ENCODE data around the gene GMDS. TPM values are rescaled to one million over a fixed set of nuclear protein-coding genes. Genes with fewer than 3 reads are reported as not detected.

Gene GMDS
- total RNA-seq, 1 experiment from 2014 or later: 27.6 TPM

DNA sequence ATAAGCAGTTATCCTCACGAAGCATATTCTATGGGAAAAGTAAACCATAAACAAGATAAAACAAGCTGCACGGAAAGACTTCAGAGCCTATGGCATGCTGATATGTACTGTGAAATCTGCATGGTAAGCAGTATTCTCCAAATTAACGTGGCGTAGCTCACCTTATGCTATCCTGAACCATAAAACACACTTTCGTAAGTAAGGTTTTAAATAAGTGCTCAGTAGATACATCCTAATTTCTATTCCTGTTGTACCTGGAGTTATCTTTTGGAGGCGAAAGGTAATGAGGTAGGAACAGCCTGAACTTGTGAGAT is 208.7 kb downstream of the GMDS start:
- H3K27ac Mint-ChIP-seq: no peak overlapping the region
- Histone ChIP-seq H3T11ph (ENCODE audit: low read length) (no peak overlapping the region), H2AFZ (ENCODE audit: low read length) (no peak overlapping the region), H4K20me1 (ENCODE audit: control insufficient read depth, insufficient read depth, insufficient read length) (no peaks in the 10 kb centered on the region), H2BK120ac (ENCODE audit: low read depth, low read length, poor library complexity, severe bottlenecking) (no peak overlapping the region), H3K27me3 (ENCODE audit: insufficient read depth, low read length) (no peaks in the 10 kb centered on the region), H3K18ac (ENCODE audit: insufficient read length, low read depth, low read length) (no peak overlapping the region), H3K27ac (ENCODE audit: insufficient read length, low read depth, low read length) (no peak overlapping the region), H3K79me1 (ENCODE audit: insufficient read depth, low read depth, low read length, poor library complexity, severe bottlenecking) (no peaks in the 10 kb centered on the region), H3K4me1 (ENCODE audit: insufficient read depth, low read length) (no peaks in the 10 kb centered on the region; the same call in 1 of the 2 replicates), H3K9me3 (ENCODE audit: control insufficient read depth, low read depth, low read length) (no peaks in the 10 kb centered on the region), H3K79me2 (ENCODE audit: insufficient read depth, low read length) (no peaks in the 10 kb centered on the region), H2BK12ac (ENCODE audit: insufficient read length, low read depth, low read length) (no peak overlapping the region), H3K56ac (ENCODE audit: insufficient read length, low read depth, low read length) (no peak overlapping the region), H3K4me2 (ENCODE audit: insufficient read depth, insufficient read length, low read length) (no peak overlapping the region), H2AK5ac (ENCODE audit: insufficient read length, low read length) (no peak overlapping the region), H3K4ac (ENCODE audit: low read depth, low read length) (no peak overlapping the region), H2BK5ac (ENCODE audit: insufficient read length, low read length) (no peak overlapping the region), H3K23ac (ENCODE audit: insufficient read length, low read depth, low read length) (no peak overlapping the region), H4K91ac (ENCODE audit: insufficient read length, low read depth, low read length) (no peak overlapping the region), H3K14ac (ENCODE audit: insufficient read depth, low read length) (no peak overlapping the region), H4K8ac (replicated peaks; ENCODE audit: insufficient read length, low read depth, low read length) (no peak overlapping the region), H4K5ac (ENCODE audit: insufficient read length, low read depth, low read length) (no peak overlapping the region), H3K9ac (ENCODE audit: extremely low read depth, insufficient read length, low read length) (no peak overlapping the region), H3K23me2 (ENCODE audit: insufficient read length, low read depth, low read length, poor library complexity, severe bottlenecking) (no peaks in the 10 kb centered on the region), H2BK20ac (ENCODE audit: low read depth, low read length, poor library complexity, severe bottlenecking) (no peak overlapping the region), H2BK15ac (ENCODE audit: low read depth, low read length) (no peak overlapping the region)
- no peak for DNase-seq
- no CpG with 5 or more reads among the region's 6 CpGs for WGBS (ENCODE audit: extremely low coverage, insufficient read length, low lambda C conversion rate)
- TF ChIP-seq, protein P1, sequence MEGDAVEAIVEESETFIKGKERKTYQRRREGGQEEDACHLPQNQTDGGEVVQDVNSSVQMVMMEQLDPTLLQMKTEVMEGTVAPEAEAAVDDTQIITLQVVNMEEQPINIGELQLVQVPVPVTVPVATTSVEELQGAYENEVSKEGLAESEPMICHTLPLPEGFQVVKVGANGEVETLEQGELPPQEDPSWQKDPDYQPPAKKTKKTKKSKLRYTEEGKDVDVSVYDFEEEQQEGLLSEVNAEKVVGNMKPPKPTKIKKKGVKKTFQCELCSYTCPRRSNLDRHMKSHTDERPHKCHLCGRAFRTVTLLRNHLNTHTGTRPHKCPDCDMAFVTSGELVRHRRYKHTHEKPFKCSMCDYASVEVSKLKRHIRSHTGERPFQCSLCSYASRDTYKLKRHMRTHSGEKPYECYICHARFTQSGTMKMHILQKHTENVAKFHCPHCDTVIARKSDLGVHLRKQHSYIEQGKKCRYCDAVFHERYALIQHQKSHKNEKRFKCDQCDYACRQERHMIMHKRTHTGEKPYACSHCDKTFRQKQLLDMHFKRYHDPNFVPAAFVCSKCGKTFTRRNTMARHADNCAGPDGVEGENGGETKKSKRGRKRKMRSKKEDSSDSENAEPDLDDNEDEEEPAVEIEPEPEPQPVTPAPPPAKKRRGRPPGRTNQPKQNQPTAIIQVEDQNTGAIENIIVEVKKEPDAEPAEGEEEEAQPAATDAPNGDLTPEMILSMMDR (conservative IDR thresholded peaks at IDR 0.05): no peak
- H3K4me1 Mint-ChIP-seq: no peaks in the 10 kb centered on the region
- H3K9me3 Mint-ChIP-seq: no peaks in the 10 kb centered on the region
- no peak overlapping the region for H3K4me3 Mint-ChIP-seq
- H3K36me3 Mint-ChIP-seq (ENCODE audit: insufficient read depth in 1 of 3, low read depth in 3 of 3): no peaks in the 10 kb centered on the region
- no peaks in the 10 kb centered on the region for H3K27me3 Mint-ChIP-seq (ENCODE audit: low read depth)
